ENCODE results near the gene IQCM. TPM values are rescaled to one million over a fixed set of nuclear protein-coding genes. Genes with fewer than 3 reads are reported as not detected.
"Not testable (repeated sequence)": the region's sequence is repeated elsewhere in the genome, so short reads cannot be mapped to it uniquely, and the experiment has no call there.

IQCM gene
- polyA plus RNA-seq, 1 experiment: 0.05 TPM

DNA sequence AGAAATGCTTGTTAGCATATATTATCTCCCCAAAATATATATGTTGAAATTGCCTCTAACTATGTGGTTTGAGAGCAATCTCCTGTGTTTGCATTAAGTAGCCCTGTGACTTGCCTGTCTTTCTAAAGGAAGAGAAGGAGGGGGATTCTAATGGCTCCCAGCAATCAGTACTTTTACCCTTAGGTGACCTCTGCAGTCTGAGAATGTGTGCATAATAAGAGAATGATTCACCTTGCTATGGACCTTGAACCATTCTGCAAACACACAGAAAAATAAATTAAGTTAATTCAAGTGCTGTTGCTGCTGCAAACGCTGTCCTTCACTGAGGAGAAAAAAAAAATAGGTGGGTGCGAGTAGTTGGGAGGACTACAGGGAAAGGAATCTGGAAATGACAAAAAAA, 322.2 kb downstream of the IQCM start:
- TF ChIP-seq, protein P1, sequence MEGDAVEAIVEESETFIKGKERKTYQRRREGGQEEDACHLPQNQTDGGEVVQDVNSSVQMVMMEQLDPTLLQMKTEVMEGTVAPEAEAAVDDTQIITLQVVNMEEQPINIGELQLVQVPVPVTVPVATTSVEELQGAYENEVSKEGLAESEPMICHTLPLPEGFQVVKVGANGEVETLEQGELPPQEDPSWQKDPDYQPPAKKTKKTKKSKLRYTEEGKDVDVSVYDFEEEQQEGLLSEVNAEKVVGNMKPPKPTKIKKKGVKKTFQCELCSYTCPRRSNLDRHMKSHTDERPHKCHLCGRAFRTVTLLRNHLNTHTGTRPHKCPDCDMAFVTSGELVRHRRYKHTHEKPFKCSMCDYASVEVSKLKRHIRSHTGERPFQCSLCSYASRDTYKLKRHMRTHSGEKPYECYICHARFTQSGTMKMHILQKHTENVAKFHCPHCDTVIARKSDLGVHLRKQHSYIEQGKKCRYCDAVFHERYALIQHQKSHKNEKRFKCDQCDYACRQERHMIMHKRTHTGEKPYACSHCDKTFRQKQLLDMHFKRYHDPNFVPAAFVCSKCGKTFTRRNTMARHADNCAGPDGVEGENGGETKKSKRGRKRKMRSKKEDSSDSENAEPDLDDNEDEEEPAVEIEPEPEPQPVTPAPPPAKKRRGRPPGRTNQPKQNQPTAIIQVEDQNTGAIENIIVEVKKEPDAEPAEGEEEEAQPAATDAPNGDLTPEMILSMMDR (IDR thresholded peaks at IDR 0.05; ENCODE audit: low read depth, low read length): no peak
- DNase-seq (ENCODE audit: low read depth, low spot score): no peak
- Histone ChIP-seq H3K4me3 (ENCODE audit: low read depth, low read length) (no peak overlapping the region), H3K27me3 (ENCODE audit: control insufficient read depth, insufficient read depth, low read length) (no peaks in the 10 kb centered on the region), H3K27ac (ENCODE audit: low read depth, low read length) (no peak overlapping the region), H3K9me3 (ENCODE audit: control insufficient read depth, insufficient read depth, low read length) (no peaks in the 10 kb centered on the region; the same call in 1 of the 2 replicates)
- ChIA-PET POLR2A (no interaction called here), CTCF (no interaction called here)

- Histone ChIP-seq H3K27ac (ENCODE audit: low read depth, low read length) (no peak overlapping the region), H3K4me3 (ENCODE audit: low read depth, low read length) (no peak overlapping the region), H3K27me3 (ENCODE audit: control insufficient read depth, insufficient read depth, low read length) (no peaks in the 10 kb centered on the region), H3K9me3 (ENCODE audit: control insufficient read depth, insufficient read depth, low read length) (no peaks in the 10 kb centered on the region)
- DNase-seq (ENCODE audit: low read depth, low spot score): no peak
- ChIA-PET CTCF (no interaction called here), POLR2A (no interaction called here)
- TF ChIP-seq, protein P1 (IDR thresholded peaks at IDR 0.05; ENCODE audit: low read depth, low read length): no peak
Measured at GRCh38 chr4:149489321-149489720, 326.3 kb downstream of the IQCM start.

GRCh38 chr4:149486861-149487260, 328.8 kb downstream of the IQCM start:
- Histone ChIP-seq H3K9me3 (ENCODE audit: control insufficient read depth, insufficient read depth, low read length) (no peaks in the 10 kb centered on the region), H3K27me3 (ENCODE audit: control insufficient read depth, insufficient read depth, low read length) (no peaks in the 10 kb centered on the region), H3K27ac (ENCODE audit: low read depth, low read length) (no peak overlapping the region), H3K4me3 (ENCODE audit: low read depth, low read length) (no peak overlapping the region)
- CTCF ChIA-PET: no interaction called here
- DNase-seq (ENCODE audit: low read depth, low spot score): no peak
- TF ChIP-seq, protein P1 (IDR thresholded peaks at IDR 0.05; ENCODE audit: low read depth, low read length): no peak
- POLR2A ChIA-PET: no interaction called here

GRCh38 chr4:149468669-149469068, 347.0 kb downstream of the IQCM start:
- H3K4me3 ChIP-seq (ENCODE audit: low read depth, low read length); CTCF ChIA-PET; DNase-seq (ENCODE audit: low read depth, low spot score); POLR2A ChIA-PET; H3K9me3 ChIP-seq (ENCODE audit: control insufficient read depth, insufficient read depth, low read length); H3K27ac ChIP-seq (ENCODE audit: low read depth, low read length); H3K27me3 ChIP-seq (ENCODE audit: control insufficient read depth, insufficient read depth, low read length): not testable (repeated sequence)

GRCh38 chr4:149466446-149466845, 349.2 kb downstream of the IQCM start:
- DNase-seq (ENCODE audit: low read depth, low spot score): no peak
- TF ChIP-seq, protein P1 (IDR thresholded peaks at IDR 0.05; ENCODE audit: low read depth, low read length): no peak
- Histone ChIP-seq H3K4me3 (ENCODE audit: low read depth, low read length) (no peak overlapping the region), H3K27ac (ENCODE audit: low read depth, low read length) (no peak overlapping the region), H3K9me3 (ENCODE audit: control insufficient read depth, insufficient read depth, low read length) (no peaks in the 10 kb centered on the region; the same call in 1 of the 2 replicates), H3K27me3 (ENCODE audit: control insufficient read depth, insufficient read depth, low read length) (no peaks in the 10 kb centered on the region)
- ChIA-PET POLR2A (no interaction called here), CTCF (no interaction called here)

DNA sequence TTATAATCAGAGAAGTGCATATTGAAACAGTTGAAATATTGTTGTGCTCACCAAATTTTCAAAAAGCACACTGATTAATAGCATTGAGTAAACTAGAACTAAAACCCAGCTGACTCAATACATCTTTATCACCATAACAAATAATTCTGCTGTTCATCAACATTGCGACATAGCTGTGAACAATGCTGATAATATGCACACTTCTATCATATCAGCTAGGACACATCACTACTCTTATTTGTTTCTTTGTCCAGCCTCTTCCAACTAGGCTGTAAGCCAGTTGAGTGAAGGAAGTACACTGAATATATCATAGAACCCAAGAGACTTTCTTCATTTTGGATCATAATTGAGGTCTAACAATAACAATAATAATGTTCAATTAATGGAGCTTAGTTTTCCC, 349.7 kb downstream of the IQCM start:
- DNase-seq (ENCODE audit: low read depth, low spot score): no peak
- ChIA-PET CTCF (no interaction called here), POLR2A (no interaction called here)
- H3K27me3 ChIP-seq (ENCODE audit: control insufficient read depth, insufficient read depth, low read length): no peaks in the 10 kb centered on the region
- TF ChIP-seq, protein P1 (IDR thresholded peaks at IDR 0.05; ENCODE audit: low read depth, low read length): no peak
- no peaks in the 10 kb centered on the region; the same call in 1 of the 2 replicates for H3K9me3 ChIP-seq (ENCODE audit: control insufficient read depth, insufficient read depth, low read length)
- H3K4me3 ChIP-seq (ENCODE audit: low read depth, low read length): no peak overlapping the region
- no peak overlapping the region for H3K27ac ChIP-seq (ENCODE audit: low read depth, low read length)

Data from AG04450 (cell line).